PC-9 (cell line): Measurements from ENCODE around the gene GATA6. TPM values are rescaled to one million over a fixed set of nuclear protein-coding genes. Genes with fewer than 3 reads are reported as not detected.

Experiments used
- BruUV-seq: library from RNA; stranded (reverse); fragments of 400-500 nt; replicated peaks from 2 replicates; lab custom pipeline; 2021; lab: Mats Ljungman, UMichigan
- CTCF ChIA-PET: fragments of 300-600 bp; sonication (Branson Sonifier 250); formaldehyde crosslinking; loops from one replicate; lab custom pipeline; 2022; ENCODE audit warnings: antibody characterized with exemption; lab: Charles Lee
- POLR2A ChIA-PET: fragments of 300-600 bp; sonication (Branson Sonifier 250); formaldehyde crosslinking; loops from one replicate; lab custom pipeline; 2022; ENCODE audit warnings: antibody characterized with exemption; ENCODE audit not compliant: unreplicated experiment; lab: Charles Lee
- DNase-seq, 2 experiments: peaks; one replicate each; pipeline versions ENCODE4 v3.0.0 to v3.0.0-alpha.2; 2015 to 2022; ENCODE audit warnings: mixed read lengths in 1 of 2
- H2AFZ ChIP-seq: fragments of 200-600 bp; sonication (generic); 2 replicates; pipeline ENCODE4 v1.8.1; 2017; ENCODE audit warnings: antibody characterized with exemption
- H3F3A ChIP-seq: fragments of 200-600 bp; sonication (generic); 2 replicates; pipeline ENCODE4 v1.8.1; 2017; ENCODE audit warnings: antibody characterized with exemption, mild to moderate bottlenecking, low read depth; ENCODE audit not compliant: insufficient read depth
- H3K27ac ChIP-seq: fragments of 200-600 bp; sonication (generic); 2 replicates; pipeline ENCODE4 v1.6.1; 2016; ENCODE audit warnings: mixed run types
- H3K27me3 ChIP-seq: fragments of 200-600 bp; sonication (generic); 2 replicates; pipeline ENCODE4 v1.6.1; 2016; ENCODE audit warnings: low read depth, mixed run types; ENCODE audit not compliant: insufficient read depth
- H3K36me3 ChIP-seq: fragments of 200-600 bp; sonication (generic); 2 replicates; pipeline ENCODE4 v1.6.1; 2016; ENCODE audit warnings: low read depth, mixed run types
- H3K4me1 ChIP-seq: fragments of 200-600 bp; sonication (generic); replicated peaks from 2 replicates; pipeline ENCODE4 v1.6.1; 2016; ENCODE audit warnings: mixed run types; ENCODE audit not compliant: insufficient read depth
- H3K4me2 ChIP-seq: fragments of 200-600 bp; sonication (generic); 2 replicates; pipeline ENCODE4 v1.6.1; 2017; ENCODE audit warnings: mixed run types
- H3K4me3 ChIP-seq: fragments of 200-600 bp; sonication (generic); 2 replicates; pipeline ENCODE4 v1.6.1; 2016; ENCODE audit warnings: mixed run types
- H3K79me2 ChIP-seq: fragments of 200-600 bp; sonication (generic); 2 replicates; pipeline ENCODE4 v1.6.1; 2017; ENCODE audit warnings: low read depth, mixed run types
- H3K9me2 ChIP-seq: fragments of 200-600 bp; sonication (generic); 2 replicates; pipeline ENCODE4 v1.8.1; 2017; ENCODE audit warnings: mild to moderate bottlenecking; ENCODE audit not compliant: insufficient read depth
- H3K9me3 ChIP-seq: fragments of 200-600 bp; sonication (generic); 2 replicates; pipeline ENCODE4 v1.8.1; 2016; ENCODE audit warnings: low read depth; ENCODE audit not compliant: insufficient read depth
- H4K20me1 ChIP-seq: fragments of 200-600 bp; sonication (generic); 2 replicates; pipeline ENCODE4 v1.8.1; 2017; ENCODE audit not compliant: insufficient read depth
- EZH2 ChIP-seq: fragments of 200-600 bp; sonication (generic); IDR thresholded peaks from 2 replicates; pipeline ENCODE4 v1.8.0; 2017; ENCODE audit warnings: antibody characterized with exemption, low read depth
- intact Hi-C: fragments of 100-400 bp; cut with micrococcal nuclease; formaldehyde crosslinking; loops from one replicate; pipeline ENCODE4 v1.10.0; 2022; ENCODE audit not compliant: unreplicated experiment
- total RNA-seq: library from RNA; stranded (reverse); gene quantifications from 2 replicates; pipeline ENCODE4 v1.2.3, GENCODE V29; 2021
- TF ChIP-seq, protein P1 (sequence below): fragments of 200-600 bp; sonication (generic); conservative IDR thresholded peaks from 2 replicates; pipeline ENCODE4 v1.6.1; 2017; ENCODE audit warnings: mixed run types, antibody characterized with exemption, mild to moderate bottlenecking, moderate library complexity

The GATA6 gene
- total RNA-seq, 1 experiment from 2014 or later, result 9.1 TPM

GRCh38 chr18:22165049-22165602, 4.3 kb upstream of the GATA6 start:
- ChIA-PET CTCF (no interaction called here), POLR2A (no interaction called here)
- no peak for TF ChIP-seq EZH2
- TF ChIP-seq, protein P1, sequence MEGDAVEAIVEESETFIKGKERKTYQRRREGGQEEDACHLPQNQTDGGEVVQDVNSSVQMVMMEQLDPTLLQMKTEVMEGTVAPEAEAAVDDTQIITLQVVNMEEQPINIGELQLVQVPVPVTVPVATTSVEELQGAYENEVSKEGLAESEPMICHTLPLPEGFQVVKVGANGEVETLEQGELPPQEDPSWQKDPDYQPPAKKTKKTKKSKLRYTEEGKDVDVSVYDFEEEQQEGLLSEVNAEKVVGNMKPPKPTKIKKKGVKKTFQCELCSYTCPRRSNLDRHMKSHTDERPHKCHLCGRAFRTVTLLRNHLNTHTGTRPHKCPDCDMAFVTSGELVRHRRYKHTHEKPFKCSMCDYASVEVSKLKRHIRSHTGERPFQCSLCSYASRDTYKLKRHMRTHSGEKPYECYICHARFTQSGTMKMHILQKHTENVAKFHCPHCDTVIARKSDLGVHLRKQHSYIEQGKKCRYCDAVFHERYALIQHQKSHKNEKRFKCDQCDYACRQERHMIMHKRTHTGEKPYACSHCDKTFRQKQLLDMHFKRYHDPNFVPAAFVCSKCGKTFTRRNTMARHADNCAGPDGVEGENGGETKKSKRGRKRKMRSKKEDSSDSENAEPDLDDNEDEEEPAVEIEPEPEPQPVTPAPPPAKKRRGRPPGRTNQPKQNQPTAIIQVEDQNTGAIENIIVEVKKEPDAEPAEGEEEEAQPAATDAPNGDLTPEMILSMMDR, result no peak
- Histone ChIP-seq H3K27me3 (no peaks in the 10 kb centered on the region), H2AFZ (no peak overlapping the region), H3K27ac (no peak overlapping the region), H3K36me3 (no peaks in the 10 kb centered on the region), H3K4me3 (no peak overlapping the region), H3K9me3 (no peaks in the 10 kb centered on the region), H3K4me1 (no peaks in the 10 kb centered on the region), H3K4me2 (no peak overlapping the region), H3K9me2 (no peaks in the 10 kb centered on the region), H4K20me1 (no peaks in the 10 kb centered on the region), H3F3A (no peaks in the 10 kb centered on the region), H3K79me2 (peaks cover 5% of the 10 kb centered on the region)
- intact Hi-C loops, result loop anchor here (5.0 to 10.0 kb wide), 3 partner anchors 50 to 253 kb away; no protein-coding TSS in a partner anchor
- no peak for DNase-seq
- no TSS peak for BruUV-seq

- Histone ChIP-seq H3F3A (no peaks in the 10 kb centered on the region), H3K4me2 (no peak overlapping the region), H3K27me3 (no peaks in the 10 kb centered on the region), H3K4me3 (no peak overlapping the region), H3K79me2 (peaks cover 10% of the 10 kb centered on the region), H3K36me3 (no peaks in the 10 kb centered on the region), H3K9me3 (no peaks in the 10 kb centered on the region), H2AFZ (no peak overlapping the region), H3K27ac (no peak overlapping the region), H4K20me1 (no peaks in the 10 kb centered on the region), H3K4me1 (no peaks in the 10 kb centered on the region), H3K9me2 (no peaks in the 10 kb centered on the region)
- BruUV-seq, result no TSS peak
- intact Hi-C loops, result loop anchor here (5.0 to 10.0 kb wide), 3 partner anchors 51 to 253 kb away; no protein-coding TSS in a partner anchor
- ChIA-PET POLR2A (no interaction called here), CTCF (no interaction called here)
- TF ChIP-seq, protein P1, result no peak
- no peak for TF ChIP-seq EZH2
- DNase-seq, result no peak
Observed at GRCh38 chr18:22165603-22166068, 3.8 kb upstream of the GATA6 start.

DNA sequence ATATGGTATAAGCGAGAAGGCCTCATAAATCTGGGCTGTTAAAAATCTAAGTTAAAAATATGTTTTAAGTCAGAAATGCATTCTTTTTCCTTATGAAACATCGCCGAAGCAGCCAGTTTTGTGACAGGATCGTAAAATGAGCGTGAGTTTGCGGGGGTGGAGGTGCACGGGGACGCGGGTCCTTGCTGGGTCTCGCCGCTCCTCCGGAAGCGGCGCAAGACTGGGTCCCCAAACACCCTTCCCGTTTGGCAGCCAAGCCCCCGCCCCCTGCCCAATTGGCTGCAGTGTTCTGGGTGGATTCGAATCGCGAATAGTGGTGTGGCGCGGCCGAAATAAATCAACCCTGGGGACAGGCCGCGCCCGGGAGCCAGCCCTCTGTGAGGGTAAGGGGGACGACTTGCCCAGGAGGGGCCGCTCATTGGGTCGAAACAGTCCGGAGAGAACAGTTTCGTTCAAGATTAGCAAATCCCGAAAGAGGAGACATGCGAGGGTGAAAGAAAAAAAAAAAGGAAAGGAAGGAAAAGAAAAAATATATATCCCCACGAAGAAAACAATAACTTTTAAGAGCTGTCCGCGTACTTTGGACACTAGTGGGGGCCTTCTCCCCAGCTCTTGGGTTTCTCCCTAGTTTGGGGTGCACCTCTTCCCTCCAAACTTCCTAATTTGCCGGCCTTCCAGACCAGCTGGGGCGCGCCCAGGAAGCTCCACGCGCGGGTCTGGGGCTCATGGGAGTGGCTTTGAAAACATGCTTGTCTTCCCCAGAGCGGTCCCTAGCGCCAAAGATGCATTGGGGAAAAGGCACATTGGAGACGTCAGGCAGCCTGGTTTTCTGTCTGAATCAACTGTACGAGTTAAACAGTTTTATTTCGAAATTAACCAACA, 3.1 kb upstream of the GATA6 start:
- H3K9me2 ChIP-seq, result no peaks in the 10 kb centered on the region
- BruUV-seq, result no TSS peak

More for the DNA sequence above, 3.1 kb upstream of the GATA6 start:
- Histone ChIP-seq H3K27ac (no peak overlapping the region), H3K9me3 (no peaks in the 10 kb centered on the region), H3K27me3 (no peaks in the 10 kb centered on the region), H4K20me1 (no peaks in the 10 kb centered on the region), H3K4me2 (peak overlapping the region; percentile 89), H3F3A (no peaks in the 10 kb centered on the region), H2AFZ (peak overlapping the region; percentile 87), H3K79me2 (peaks cover 17% of the 10 kb centered on the region), H3K4me3 (peak overlapping the region; percentile 73; the same call in 1 of the 2 replicates), H3K36me3 (no peaks in the 10 kb centered on the region), H3K4me1 (no peaks in the 10 kb centered on the region)
- no peak for TF ChIP-seq EZH2
- TF ChIP-seq, protein P1, result no peak
- no peak for DNase-seq
- POLR2A ChIA-PET, result no interaction called here
- CTCF ChIA-PET, result interaction anchor here (0.7 to 0.8 kb wide), 2 partner anchors 166 to 263 kb away, joined by 3 read pairs; no protein-coding TSS in a partner anchor
- intact Hi-C loops, result loop anchor here (5.0 to 10.0 kb wide), 3 partner anchors 52 to 254 kb away; no protein-coding TSS in a partner anchor
